ENCODE measurements around the gene LCP2. TPM values are rescaled to one million over a fixed set of nuclear protein-coding genes. Genes with fewer than 3 reads are reported as not detected.
A peak's percentile ranks its signal among the peaks of the same experiment; 100 is the strongest.

LCP2 gene
- total RNA-seq, 1 donor from 2014 or later: not detected

- Histone ChIP-seq H2AFZ (replicated peaks) (no peak overlapping the region), H3K27me3 (peaks cover 41% of the 10 kb centered on the region), H3K4me3 (no peak overlapping the region), H3K4me2 (peak overlapping the region; percentile 53), H3K79me2 (ENCODE audit: low read depth) (no peaks in the 10 kb centered on the region), H3K27ac (peak overlapping the region; percentile 80), H3K4me1 (peaks cover 67% of the 10 kb centered on the region), H3K36me3 (no peaks in the 10 kb centered on the region), H3F3A (ENCODE audit: low read depth) (peaks cover 37% of the 10 kb centered on the region), H3K9ac (no peak overlapping the region), H3K9me3 (ENCODE audit: low read depth) (no peaks in the 10 kb centered on the region), H4K20me1 (ENCODE audit: low read depth) (no peaks in the 10 kb centered on the region)
- TF ChIP-seq EZH2phosphoT487 (IDR thresholded peaks at IDR 0.05) (no peak), CTCF (IDR thresholded peaks at IDR 0.05) (peak; percentile 54)
- H3K4me1 Mint-ChIP-seq: peaks cover 38% of the 10 kb centered on the region
- H3K27ac Mint-ChIP-seq: peak overlapping the region; percentile 90
- H3K9me3 Mint-ChIP-seq: no peaks in the 10 kb centered on the region
- H3K27me3 Mint-ChIP-seq (ENCODE audit: insufficient read depth, low read depth): peaks cover 5% of the 10 kb centered on the region
- H3K4me3 Mint-ChIP-seq: no peak overlapping the region
- peak; percentile 93 for DNase-seq (ENCODE audit: low spot score)
- H3K36me3 Mint-ChIP-seq: no peaks in the 10 kb centered on the region
Measured at GRCh38 chr5:170221327-170221741, 76.2 kb downstream of the LCP2 start.

GRCh38 chr5:170220191-170220590 is 77.4 kb downstream of the LCP2 start:
- H3F3A ChIP-seq (ENCODE audit: low read depth): peaks cover 37% of the 10 kb centered on the region
- no peak overlapping the region for H3K4me3 Mint-ChIP-seq
- peaks cover 5% of the 10 kb centered on the region for H3K27me3 Mint-ChIP-seq (ENCODE audit: insufficient read depth, low read depth)
- peak overlapping the region; percentile 47 for H3K27ac Mint-ChIP-seq
- H3K9me3 ChIP-seq (ENCODE audit: low read depth): no peaks in the 10 kb centered on the region
- no peak overlapping the region for H2AFZ ChIP-seq (replicated peaks)
- H4K20me1 ChIP-seq (ENCODE audit: low read depth): no peaks in the 10 kb centered on the region
- TF ChIP-seq EZH2 (IDR thresholded peaks at IDR 0.05) (no peak), CTCF (IDR thresholded peaks at IDR 0.05) (no peak), EZH2phosphoT487 (IDR thresholded peaks at IDR 0.05) (no peak)
- no peak overlapping the region for H3K27ac ChIP-seq
- no peaks in the 10 kb centered on the region for H3K36me3 ChIP-seq
- peaks cover 34% of the 10 kb centered on the region for H3K4me1 Mint-ChIP-seq
- no peaks in the 10 kb centered on the region for H3K36me3 Mint-ChIP-seq
- H3K9ac ChIP-seq: no peak overlapping the region
- H3K9me3 Mint-ChIP-seq: no peaks in the 10 kb centered on the region
- H3K4me3 ChIP-seq: no peak overlapping the region
- H3K27me3 ChIP-seq: peaks cover 41% of the 10 kb centered on the region
- peaks cover 62% of the 10 kb centered on the region for H3K4me1 ChIP-seq
- H3K79me2 ChIP-seq (ENCODE audit: low read depth): no peaks in the 10 kb centered on the region
- no peak overlapping the region for H3K4me2 ChIP-seq
- DNase-seq (ENCODE audit: low spot score): no peak

GRCh38 chr5:170219615-170220014 is 78.0 kb downstream of the LCP2 start:
- Histone ChIP-seq H3K9ac (no peak overlapping the region), H3K4me1 (peaks cover 60% of the 10 kb centered on the region), H4K20me1 (ENCODE audit: low read depth) (no peaks in the 10 kb centered on the region), H2AFZ (replicated peaks) (no peak overlapping the region), H3F3A (ENCODE audit: low read depth) (peaks cover 37% of the 10 kb centered on the region), H3K27ac (no peak overlapping the region), H3K27me3 (peaks cover 41% of the 10 kb centered on the region), H3K36me3 (no peaks in the 10 kb centered on the region), H3K4me3 (no peak overlapping the region), H3K79me2 (ENCODE audit: low read depth) (no peaks in the 10 kb centered on the region), H3K9me3 (ENCODE audit: low read depth) (no peaks in the 10 kb centered on the region), H3K4me2 (no peak overlapping the region)
- TF ChIP-seq EZH2 (IDR thresholded peaks at IDR 0.05): no peak
- no peak for TF ChIP-seq CTCF (IDR thresholded peaks at IDR 0.05)
- no peak for TF ChIP-seq EZH2phosphoT487 (IDR thresholded peaks at IDR 0.05)
- Mint-ChIP-seq H3K4me1 (peaks cover 34% of the 10 kb centered on the region), H3K27me3 (ENCODE audit: insufficient read depth, low read depth) (peaks cover 5% of the 10 kb centered on the region), H3K9me3 (no peaks in the 10 kb centered on the region), H3K4me3 (no peak overlapping the region), H3K36me3 (no peaks in the 10 kb centered on the region), H3K27ac (no peak overlapping the region)
- no peak for DNase-seq (ENCODE audit: low spot score)
